ENCODE measurements around the gene MID1IP1.

The MID1IP1 gene, protein sequence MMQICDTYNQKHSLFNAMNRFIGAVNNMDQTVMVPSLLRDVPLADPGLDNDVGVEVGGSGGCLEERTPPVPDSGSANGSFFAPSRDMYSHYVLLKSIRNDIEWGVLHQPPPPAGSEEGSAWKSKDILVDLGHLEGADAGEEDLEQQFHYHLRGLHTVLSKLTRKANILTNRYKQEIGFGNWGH

DNA sequence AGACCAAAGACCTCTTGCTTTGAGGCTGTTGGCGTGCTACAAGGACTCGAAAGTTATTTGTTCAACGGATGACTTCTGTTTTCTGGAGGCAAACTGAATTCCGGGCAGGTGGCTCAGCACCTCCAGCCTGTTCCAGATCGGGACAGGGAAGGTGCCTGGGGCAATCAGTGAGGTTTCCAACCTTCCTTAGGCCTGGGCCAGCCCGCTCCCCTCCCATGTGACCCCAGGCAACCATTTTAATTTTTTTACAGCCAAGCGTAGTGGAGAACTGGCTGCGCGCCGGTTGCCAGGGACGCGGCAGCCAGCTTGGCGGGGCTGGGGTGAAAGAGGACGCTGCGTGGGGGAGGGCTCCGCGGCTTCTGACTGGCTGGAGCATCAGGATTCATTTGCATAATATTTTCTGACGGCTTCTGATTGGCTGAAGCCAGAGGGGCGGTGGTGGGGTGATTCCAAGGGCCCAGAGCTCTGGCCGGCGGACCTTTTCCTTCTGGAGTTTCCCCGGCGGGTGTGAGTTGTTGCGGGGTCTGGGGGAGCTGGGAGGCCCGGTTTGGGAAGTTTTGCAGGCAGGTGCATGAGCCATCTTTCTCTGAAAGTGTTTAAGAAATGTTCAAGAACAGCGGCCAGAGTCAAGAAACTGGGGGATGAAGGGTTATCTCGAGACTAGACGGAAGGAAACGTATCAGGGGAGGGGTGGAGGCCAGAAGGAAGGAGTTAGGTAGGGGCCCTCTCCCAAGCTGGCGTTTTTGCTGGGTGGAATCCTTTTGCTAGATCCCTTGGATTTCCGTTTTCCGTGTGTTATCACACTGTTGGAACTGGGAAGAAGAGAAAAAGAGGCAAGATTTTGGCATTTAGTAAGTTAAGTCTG lies at the start of gene MID1IP1:
Gene MID1IP1, plus strand, starts transcription at position 479 of the 865 bp plus-strand sequence. CDS start 3,488 bp downstream, outside the sequence.
- peak; percentile 89 for DNase-seq (ENCODE audit: low spot score)

DNA sequence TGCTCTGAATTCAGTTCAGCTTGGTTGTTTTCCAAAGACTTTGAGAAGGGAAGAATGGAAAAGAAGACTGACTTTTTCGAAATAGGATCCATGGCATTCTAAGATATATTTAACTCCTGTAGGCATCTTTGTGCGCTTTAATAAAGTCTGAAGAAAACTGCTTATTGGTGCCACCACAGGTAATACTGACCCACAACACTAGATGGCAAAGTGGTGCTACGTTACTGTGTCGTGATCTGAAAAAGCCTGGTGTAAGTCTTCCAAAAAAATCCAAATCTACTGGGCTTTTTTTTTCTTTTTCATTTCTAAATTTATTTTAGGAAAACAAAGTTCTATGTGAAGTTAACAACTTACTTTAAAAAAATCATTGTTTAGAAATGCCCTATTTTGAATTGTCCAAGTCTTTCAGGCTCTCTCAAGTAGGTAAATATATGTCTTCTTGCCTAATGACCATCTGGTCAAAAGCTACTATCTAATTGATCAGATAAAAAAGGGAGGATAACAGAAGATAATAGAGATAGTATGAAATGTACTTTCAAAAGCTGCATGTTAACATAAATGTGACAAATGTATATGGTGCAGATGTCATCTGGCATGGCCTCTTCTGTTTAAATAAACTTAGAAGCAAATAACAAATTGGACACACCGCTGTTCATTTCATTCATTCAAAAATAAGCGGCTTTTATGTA lies 47.0 kb upstream of the MID1IP1 start:
- DNase-seq (ENCODE audit: low spot score) = peak; percentile 65

DNA sequence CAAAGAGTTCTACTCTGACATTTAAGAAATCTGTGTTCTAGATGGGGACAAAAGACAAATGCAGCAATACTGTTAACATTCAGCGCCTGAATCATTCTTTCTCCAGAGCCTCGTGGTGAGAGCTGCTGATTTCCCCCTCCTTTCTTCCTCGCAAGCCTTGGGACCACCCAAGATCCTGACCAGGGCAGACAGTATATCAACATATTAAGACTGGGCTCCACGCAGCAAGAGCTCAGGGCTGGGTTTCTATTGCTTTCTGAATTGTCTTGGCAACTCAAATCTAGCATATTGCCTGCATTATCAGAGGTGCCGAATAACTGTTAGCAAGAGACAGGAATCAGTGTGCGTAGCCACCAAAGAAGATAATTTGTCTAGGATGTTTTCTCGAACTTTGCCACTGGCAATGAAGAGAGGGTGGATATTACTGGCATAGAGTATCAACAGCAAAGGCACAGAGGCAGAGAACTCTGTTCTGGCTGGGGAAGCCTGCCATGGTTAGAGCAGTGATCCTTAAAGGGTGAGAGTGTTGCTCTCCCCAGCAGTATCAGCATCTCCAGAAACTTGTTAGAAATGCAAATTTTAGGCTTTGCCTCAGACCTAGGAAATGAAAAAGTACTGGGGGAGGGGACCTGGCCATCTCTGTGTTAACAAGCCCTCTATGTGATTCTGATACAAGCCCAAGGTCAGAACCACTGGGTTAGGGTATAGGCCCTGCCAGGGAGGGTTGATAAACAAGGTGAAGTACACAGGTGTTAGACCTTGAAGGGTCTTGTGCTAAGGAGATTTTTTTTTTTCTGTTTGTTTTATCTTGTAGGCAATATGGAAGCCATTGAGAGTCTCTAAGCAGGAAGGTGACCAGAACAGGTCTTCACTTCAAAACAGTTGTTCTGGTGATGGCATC lies 46.2 kb upstream of the MID1IP1 start:
- DNase-seq (ENCODE audit: low spot score) = no peak

DNA sequence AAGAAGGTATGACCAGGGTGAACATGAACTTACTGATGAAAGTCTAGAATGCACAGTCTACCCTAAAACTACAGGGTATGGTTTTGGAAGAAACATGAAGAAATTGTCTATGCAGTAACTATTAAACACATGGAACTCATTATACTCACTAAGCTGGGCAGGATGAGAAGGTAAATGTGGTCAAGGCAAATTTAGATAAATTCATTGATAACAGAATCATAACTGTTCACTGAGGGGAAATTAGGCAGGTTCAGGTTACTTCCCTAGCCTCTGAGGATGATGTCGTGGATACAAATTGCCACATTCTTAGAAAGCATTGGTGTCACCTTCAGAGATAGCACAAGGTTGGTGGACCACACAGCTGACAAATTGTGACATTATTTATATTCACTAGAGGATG lies 40.4 kb upstream of the MID1IP1 start:
- no peak for DNase-seq (ENCODE audit: low spot score)

DNA sequence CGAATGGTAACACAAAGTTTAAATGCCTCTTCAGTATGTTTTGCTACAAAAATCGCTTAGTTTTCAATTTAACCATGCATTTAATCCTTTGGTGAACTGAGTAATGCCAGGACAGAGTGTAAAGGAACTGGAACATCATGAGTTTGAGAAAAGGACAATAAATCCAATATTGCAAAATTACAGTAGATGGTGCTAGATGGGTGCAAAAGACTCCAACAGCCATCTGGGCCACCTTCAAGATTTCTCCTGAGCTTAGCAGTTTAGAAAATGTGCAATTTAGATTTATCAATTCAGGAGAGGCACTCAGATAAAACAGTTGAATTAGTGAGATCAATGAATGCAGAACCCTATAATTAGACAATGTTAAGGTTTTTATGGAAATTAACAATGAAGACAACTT lies 33.2 kb upstream of the MID1IP1 start:
- DNase-seq (ENCODE audit: low spot score) = peak; percentile 13

DNA sequence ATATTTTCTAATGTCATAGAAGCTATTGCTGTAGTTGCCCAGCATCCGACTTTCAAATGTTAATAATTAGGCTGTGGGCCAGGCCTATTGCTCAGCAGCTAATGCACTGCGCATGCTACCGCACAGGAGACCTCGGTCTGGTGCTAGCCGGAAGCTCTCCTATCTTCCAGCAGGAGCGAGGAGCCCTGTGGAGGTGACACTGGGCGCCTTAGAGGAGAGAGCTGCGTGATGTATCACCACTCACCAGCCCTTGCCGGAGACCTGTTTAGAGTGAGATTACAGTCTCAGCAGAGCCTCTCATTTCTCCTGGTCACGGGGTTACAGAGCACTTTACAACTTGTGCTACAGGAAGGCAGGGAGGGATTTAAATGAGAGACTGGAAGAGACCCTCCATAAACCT lies 31.1 kb upstream of the MID1IP1 start:
- no peak for DNase-seq (ENCODE audit: low spot score)

DNA sequence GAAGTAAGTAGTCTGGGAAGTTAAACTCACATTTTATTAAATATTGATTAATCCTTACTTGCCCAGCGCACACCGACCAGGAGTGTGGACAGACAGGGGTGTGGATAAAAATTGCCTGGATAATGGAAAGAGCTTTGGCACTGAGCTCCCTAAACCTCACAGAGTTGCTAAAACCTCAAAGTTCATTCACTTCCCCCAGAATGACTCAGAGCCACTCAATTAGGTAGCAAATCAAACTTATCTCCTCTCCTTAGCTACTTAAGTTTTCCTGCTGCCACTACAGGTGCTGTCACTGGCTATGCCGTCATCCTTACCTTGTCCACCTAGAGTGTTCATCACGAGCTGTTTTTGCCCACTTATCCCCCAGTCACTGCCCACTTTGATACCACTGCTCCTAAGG lies 27.0 kb upstream of the MID1IP1 start:
- no peak for DNase-seq (ENCODE audit: low spot score)

DNA sequence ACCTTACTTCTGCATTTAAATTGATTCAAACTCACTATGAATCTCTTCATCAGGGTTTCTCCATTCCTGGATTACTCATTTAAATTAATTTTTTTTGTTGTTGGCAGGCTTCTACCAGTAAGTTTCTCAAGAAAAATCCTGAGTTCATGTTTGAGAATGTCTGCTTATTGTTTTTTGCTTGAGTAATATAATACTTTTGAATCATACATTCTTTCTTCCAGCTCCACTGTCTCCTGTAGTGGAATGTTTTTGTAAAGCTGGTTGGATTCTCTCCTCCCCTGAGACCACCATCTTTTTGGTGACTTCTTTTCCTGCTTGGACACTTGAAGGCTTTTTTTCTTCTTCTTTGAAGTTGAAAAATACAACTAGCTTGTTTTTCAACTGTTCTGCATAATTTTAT lies 4.3 kb upstream of the MID1IP1 start:
- no peak for DNase-seq (ENCODE audit: low spot score)

DNA sequence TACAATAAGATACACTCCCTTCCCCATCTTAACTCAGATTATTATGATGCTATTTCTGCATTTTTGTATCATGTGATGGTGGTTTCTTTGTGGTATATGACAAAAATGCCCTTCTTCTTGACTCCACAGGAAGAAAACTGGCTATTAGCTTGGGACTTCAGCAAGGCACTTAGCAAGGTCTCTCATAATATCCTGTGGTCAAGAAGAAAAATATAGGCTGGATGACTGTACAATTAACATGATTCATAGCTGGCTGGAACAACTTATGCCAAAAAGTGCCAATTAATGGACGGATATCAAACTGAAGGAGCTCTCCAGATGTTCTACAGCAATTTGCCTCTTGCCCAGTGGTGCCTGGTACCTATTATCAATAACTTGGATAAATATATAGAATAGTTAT lies 2.3 kb upstream of the MID1IP1 start:
- DNase-seq (ENCODE audit: low spot score) = no peak

DNA sequence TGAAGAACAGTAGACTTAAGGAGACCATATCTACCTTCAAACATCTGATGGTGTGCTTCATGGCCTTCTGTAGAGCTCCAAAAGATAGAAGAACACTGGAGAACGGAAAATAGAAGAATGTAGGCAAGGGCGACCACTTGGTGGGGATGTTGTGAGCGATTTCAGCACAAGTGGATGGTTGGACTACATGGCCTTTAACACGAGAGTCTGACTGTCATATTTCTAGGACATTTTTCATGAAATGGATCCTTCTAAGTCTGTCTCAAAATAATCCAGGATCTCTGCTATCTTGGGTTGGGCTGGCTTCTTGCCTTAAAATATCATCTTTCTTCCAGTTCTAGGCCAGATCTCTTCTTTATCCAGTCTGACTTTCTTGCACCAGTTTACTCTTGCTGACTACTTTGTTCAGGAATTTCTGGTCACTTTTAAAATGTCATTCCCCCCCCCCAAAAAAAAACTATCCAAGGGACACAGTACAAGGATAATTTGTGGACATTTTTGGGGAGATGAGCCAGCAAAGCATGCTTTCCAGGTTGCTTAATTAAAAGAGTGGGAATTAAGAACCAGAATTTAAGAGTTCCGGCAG lies 1.2 kb upstream of the MID1IP1 start:
- peak; percentile 61 for DNase-seq (ENCODE audit: low spot score)

DNA sequence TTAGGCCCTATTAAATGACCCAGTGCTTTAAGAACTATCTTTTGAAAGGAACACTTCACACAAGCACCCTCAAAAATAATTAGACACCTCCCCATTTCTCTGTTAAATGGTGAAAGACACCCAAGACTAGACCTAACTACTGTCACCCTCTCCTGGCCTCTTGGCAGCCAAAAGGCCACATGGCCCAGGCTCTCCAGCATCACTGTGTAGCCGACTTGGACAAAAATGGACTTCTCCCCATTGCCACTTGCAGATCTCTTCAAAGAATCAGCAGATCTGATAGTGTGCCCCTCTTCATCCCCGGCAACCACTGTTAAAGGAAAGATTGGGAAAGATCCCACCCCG lies 2.0 kb downstream of the MID1IP1 start:
- no peak for DNase-seq (ENCODE audit: low spot score)

DNA sequence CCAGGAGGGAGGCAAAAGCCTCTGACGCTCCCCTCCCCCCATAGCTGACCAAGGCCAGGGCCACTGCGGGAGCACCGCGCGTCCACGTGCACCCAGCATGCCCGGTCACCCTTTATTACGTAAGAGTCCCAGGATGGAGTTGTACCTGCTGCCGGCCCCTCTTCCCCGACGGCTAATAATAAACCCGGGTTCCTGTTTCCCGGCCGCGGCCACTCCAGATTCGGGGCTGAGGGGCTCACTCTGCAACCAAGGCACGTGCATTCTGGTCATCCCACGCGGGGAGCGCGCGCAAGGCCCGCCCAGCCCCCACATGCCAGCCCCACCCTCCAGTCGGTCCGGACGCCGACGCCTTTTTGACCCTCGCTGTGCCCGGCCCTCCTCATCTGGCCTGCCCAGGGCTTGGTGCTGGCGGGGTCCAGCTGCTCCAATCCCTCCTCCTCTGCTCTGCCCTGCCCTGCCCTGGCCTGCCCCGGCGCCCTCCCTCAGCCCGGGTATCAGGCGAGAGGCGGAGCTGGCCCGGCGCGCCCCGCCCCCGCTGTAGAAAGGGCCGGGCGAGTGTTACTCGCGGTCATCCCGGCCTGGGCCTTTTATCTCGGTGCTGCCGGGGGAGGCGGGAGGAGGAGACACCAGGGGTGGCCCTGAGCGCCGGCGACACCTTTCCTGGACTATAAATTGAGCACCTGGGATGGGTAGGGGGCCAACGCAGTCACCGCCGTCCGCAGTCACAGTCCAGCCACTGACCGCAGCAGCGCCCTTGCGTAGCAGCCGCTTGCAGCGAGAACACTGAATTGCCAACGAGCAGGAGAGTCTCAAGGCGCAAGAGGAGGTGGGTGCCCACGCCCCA lies 2.6 kb downstream of the MID1IP1 start:
- peak; percentile 93 for DNase-seq (ENCODE audit: low spot score)

DNA sequence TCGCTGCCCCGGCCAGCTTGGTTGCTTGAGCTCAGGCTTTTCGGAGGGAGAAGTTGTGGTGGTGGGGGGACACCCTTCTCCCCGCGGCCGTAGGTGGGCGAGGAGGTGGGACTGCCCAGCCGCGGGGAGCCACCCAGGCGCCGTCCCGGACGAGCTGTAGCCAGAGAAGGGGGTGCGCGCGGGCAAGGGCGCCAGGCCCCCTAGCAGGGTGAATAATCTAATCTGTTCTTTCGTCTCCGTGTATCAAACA lies 3.1 kb downstream of the MID1IP1 start:
- DNase-seq (ENCODE audit: low spot score) = no peak

DNA sequence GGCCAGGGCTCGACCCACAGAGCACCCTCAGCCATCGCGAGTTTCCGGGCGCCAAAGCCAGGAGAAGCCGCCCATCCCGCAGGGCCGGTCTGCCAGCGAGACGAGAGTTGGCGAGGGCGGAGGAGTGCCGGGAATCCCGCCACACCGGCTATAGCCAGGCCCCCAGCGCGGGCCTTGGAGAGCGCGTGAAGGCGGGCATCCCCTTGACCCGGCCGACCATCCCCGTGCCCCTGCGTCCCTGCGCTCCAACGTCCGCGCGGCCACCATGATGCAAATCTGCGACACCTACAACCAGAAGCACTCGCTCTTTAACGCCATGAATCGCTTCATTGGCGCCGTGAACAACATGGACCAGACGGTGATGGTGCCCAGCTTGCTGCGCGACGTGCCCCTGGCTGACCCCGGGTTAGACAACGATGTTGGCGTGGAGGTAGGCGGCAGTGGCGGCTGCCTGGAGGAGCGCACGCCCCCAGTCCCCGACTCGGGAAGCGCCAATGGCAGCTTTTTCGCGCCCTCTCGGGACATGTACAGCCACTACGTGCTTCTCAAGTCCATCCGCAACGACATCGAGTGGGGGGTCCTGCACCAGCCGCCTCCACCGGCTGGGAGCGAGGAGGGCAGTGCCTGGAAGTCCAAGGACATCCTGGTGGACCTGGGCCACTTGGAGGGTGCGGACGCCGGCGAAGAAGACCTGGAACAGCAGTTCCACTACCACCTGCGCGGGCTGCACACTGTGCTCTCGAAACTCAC lies 3.6 kb downstream of the MID1IP1 start:
- DNase-seq (ENCODE audit: low spot score) = no peak

DNA sequence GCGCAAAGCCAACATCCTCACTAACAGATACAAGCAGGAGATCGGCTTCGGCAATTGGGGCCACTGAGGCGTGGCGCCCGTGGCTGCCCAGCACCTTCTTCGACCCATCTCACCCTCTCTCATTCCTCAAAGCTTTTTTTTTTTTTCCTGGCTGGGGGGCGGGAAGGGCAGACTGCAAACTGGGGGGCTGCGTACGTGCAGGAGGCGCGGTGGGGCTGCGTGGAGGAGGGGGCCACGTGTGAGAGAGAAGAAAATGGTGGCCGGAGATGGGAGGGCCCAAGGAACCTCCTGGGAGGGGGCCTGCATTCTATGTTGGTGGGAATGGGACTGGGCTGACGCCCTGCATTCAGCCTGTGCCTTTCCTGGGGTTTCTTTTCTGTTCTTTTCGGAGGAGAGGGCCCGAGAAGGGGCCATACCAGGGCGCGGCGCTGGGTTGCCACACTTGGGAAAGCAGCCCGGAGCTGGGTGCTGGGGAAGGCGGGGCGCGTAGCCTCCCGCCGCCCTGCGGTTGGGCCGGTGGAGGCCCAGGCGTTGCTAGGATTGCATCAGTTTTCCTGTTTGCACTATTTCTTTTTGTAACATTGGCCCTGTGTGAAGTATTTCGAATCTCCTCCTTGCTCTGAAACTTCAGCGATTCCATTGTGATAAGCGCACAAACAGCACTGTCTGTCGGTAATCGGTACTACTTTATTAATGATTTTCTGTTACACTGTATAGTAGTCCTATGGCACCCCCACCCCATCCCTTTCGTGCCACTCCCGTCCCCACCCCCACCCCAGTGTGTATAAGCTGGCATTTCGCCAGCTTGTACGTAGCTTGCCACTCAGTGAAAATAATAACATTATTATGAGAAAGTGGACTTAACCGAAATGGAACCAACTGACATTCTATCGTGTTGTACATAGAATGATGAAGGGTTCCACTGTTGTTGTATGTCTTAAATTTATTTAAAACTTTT lies 4.5 kb downstream of the MID1IP1 start:
- peak; percentile 51 for DNase-seq (ENCODE audit: low spot score)

DNA sequence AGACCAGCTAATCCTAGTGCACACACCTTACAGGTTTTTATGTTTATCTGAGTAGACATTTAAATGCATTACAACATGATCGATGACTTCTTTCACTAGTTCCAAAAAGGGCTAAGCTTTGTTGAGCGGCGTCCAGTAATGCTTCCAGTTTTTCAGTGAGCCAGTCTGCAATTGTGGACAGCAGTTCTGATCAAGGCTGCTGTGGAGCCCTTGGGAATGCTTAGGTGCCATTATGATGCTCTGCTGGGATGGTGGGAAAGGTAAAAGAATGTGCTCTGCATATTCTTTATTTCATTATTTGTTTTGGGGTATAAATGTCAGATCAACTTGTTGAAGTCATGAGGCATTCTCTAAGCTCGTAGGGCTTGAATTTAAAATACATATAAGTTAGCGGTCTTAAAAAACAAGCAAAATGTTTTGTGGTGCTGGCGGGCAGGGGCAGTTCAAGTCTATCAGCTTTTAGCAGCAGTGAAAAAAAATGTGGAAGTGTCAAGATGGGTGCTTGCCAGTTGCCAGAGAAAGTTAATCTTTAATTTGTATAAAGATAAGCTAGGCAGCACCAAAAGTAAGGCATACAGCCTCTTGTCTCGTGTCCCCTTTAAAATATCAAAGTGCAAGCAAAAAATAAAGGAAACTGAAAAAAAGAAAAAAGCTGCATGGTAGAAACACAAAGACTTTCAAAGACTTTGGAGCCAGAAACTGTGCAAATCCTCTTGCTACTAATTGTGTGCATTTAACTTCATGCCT lies 5.8 kb downstream of the MID1IP1 start:
- no peak for DNase-seq (ENCODE audit: low spot score)

DNA sequence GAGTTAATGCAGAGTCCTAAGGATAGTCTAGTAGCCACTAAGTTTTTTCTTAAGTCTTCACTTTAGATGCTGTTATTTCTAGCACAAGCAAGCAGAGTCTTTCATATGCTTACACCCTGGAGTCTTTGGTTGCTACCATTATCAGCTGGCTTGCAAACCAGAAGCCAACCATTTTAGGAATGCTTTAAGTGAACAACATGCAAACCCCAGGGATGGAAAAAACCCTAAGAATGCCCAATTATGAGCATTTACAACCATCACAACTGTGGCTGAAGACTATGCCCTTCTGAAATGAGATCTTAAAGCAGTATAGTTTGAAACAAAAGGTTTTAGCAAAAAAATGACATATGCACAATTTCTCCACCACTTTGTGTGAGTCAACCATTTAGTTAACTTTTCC lies 6.6 kb downstream of the MID1IP1 start:
- no peak for DNase-seq (ENCODE audit: low spot score)

DNA sequence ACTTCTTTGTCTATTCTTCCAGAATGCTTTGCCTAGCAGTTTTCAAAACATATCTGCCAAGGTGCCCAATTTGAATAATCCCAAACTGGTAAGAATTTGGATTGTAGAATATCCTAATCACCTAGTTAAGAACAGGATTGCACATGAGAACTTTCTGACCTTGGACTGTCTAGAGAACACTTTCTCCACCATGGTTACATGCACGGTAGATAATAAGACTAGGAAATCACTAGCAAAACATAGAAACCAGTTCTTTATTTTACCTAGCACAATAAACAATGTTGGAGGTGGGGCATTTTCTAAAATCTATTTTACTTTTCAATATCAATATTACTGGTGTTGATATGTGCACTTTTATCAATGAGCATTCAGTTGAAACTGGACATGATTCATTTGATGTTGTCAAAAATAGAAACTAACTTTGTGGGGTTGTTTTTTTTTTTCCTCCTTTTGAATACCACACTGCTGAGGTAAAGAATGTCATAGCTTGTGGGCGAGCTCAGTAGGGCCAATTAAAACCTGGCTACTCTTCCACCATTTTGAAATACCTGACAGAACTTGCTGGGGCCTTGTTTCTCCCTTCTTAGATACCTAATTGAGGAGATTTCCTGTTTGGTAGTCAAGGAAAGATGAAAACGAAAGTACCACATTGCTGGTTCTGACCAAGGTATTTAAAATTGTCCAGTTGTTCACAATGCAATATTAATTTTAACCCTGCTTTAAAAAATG lies 10.4 kb downstream of the MID1IP1 start:
- no peak for DNase-seq (ENCODE audit: low spot score)

Data from Ammon's horn (tissue), 1 donor.